Endodermal cell (in vitro differentiated cells): ENCODE results near the gene KIF6. TPM values are rescaled to one million over a fixed set of nuclear protein-coding genes. Genes with fewer than 3 reads are reported as not detected.

Experiments used
- DNase-seq: peaks from one replicate; pipeline ENCODE4 v3.0.0-alpha.2; 2017
- H3K27ac ChIP-seq: 2 replicates; pipeline ENCODE4 v1.5.1; 2013; ENCODE audit warnings: mild to moderate bottlenecking, low read depth, low read length, moderate library complexity
- H3K27me3 ChIP-seq: 2 replicates; pipeline ENCODE4 v1.6.1; 2013; ENCODE audit warnings: mild to moderate bottlenecking, low read length, moderate library complexity; ENCODE audit not compliant: insufficient read depth, control insufficient read depth, poor library complexity, severe bottlenecking
- H3K36me3 ChIP-seq: 2 replicates; pipeline ENCODE4 v1.7.0; 2013; ENCODE audit warnings: mild to moderate bottlenecking, low read length, moderate library complexity; ENCODE audit not compliant: control insufficient read depth, insufficient read depth
- H3K4me1 ChIP-seq: one replicate; pipeline ENCODE4 v1.7.0; 2013; ENCODE audit warnings: low read length; ENCODE audit not compliant: control insufficient read depth, insufficient read depth
- H3K4me3 ChIP-seq: 2 replicates; pipeline ENCODE4 v1.5.1; 2013; ENCODE audit warnings: mild to moderate bottlenecking, low read length, moderate library complexity
- H3K9ac ChIP-seq: 2 replicates; pipeline ENCODE4 v1.6.1; 2013; ENCODE audit warnings: mild to moderate bottlenecking, low read length, moderate library complexity; ENCODE audit not compliant: poor library complexity, severe bottlenecking; ENCODE audit errors: extremely low read depth
- H3K9me3 ChIP-seq: 2 replicates; pipeline ENCODE4 v1.6.1; 2013; ENCODE audit warnings: mild to moderate bottlenecking, low read length, moderate library complexity; ENCODE audit not compliant: control insufficient read depth
- H3K27ac Mint-ChIP-seq: 2 replicates; pipeline ENCODE4 v1.8.0; 2020; ENCODE audit warnings: mixed read lengths
- H3K27me3 Mint-ChIP-seq: 2 replicates; pipeline ENCODE4 v1.8.0; 2021; ENCODE audit warnings: mild to moderate bottlenecking, mixed read lengths; ENCODE audit not compliant: insufficient read depth
- H3K36me3 Mint-ChIP-seq: 2 replicates; pipeline ENCODE4 v1.8.0; 2020; ENCODE audit warnings: low read depth, mixed read lengths
- H3K4me1 Mint-ChIP-seq: 2 replicates; pipeline ENCODE4 v1.8.0; 2020; ENCODE audit warnings: mixed read lengths
- H3K4me3 Mint-ChIP-seq: 2 replicates; pipeline ENCODE4 v1.8.0; 2020; ENCODE audit warnings: mild to moderate bottlenecking, moderate library complexity, mixed read lengths
- H3K9me3 Mint-ChIP-seq: 2 replicates; pipeline ENCODE4 v1.8.0; 2020; ENCODE audit warnings: mild to moderate bottlenecking, mixed read lengths
- CTCF ChIP-seq: fragments of 200-600 bp; sonication (generic); conservative IDR thresholded peaks from 2 replicates; pipeline ENCODE4 v1.5.0; 2021; ENCODE audit warnings: antibody characterized with exemption, mild to moderate bottlenecking
- WGBS, 2 experiments: methylation state at CpG; one replicate each; pipeline versions ENCODE4 v1.1.5 to v1.1.7; 2013; ENCODE audit warnings: missing lambda C conversion rate in 2 of 2, mixed read lengths in 1 of 2; ENCODE audit not compliant: insufficient coverage in 1 of 2, insufficient read length in 1 of 2; 5-methylcytosine and 5-hydroxymethylcytosine counted together
- total RNA-seq, 2 donors: library from RNA; stranded (reverse); fragmentation: NEBNext Ultra II Directional in 1 of 2; extraction: Animal tissue kit (Norgen Biotek cat#: 25700) in 1 of 2; gene quantifications; 2 replicates in 1 of 2; 3 replicates in 1 of 2; pipeline ENCODE4 v1.2.1, GENCODE V29; 2021

The KIF6 gene
- total RNA-seq, 2 donors from 2014 or later = 0.62 to 1.1 TPM

GRCh38 chr6:39309942-39310531 lies 415.2 kb downstream of the KIF6 start:
- H3K27me3 Mint-ChIP-seq = peaks cover 62% of the 10 kb centered on the region
- peak; percentile 94 for DNase-seq
- TF ChIP-seq CTCF = peak; percentile 94
- H3K36me3 Mint-ChIP-seq = no peaks in the 10 kb centered on the region
- no peak overlapping the region for H3K27ac Mint-ChIP-seq
- H3K4me1 Mint-ChIP-seq = peaks cover 2% of the 10 kb centered on the region
- H3K9me3 Mint-ChIP-seq = no peaks in the 10 kb centered on the region
- Histone ChIP-seq H3K9me3 (no peaks in the 10 kb centered on the region), H3K9ac (no peak overlapping the region), H3K27me3 (peaks cover 55% of the 10 kb centered on the region), H3K4me1 (no peaks in the 10 kb centered on the region), H3K27ac (no peak overlapping the region), H3K36me3 (no peaks in the 10 kb centered on the region), H3K4me3 (no peak overlapping the region)
- H3K4me3 Mint-ChIP-seq = no peak overlapping the region
- WGBS, 2 experiments = 34 to 63% methylated on average over 5 to 7 of the region's 7 CpGs

GRCh38 chr6:39307462-39307861 lies 417.7 kb downstream of the KIF6 start:
- no peaks in the 10 kb centered on the region for H3K36me3 Mint-ChIP-seq
- no peak for TF ChIP-seq CTCF
- Histone ChIP-seq H3K36me3 (no peaks in the 10 kb centered on the region), H3K4me3 (no peak overlapping the region), H3K9ac (no peak overlapping the region), H3K27me3 (peaks cover 29% of the 10 kb centered on the region), H3K9me3 (no peaks in the 10 kb centered on the region), H3K4me1 (no peaks in the 10 kb centered on the region), H3K27ac (no peak overlapping the region)
- DNase-seq = no peak
- H3K27me3 Mint-ChIP-seq = peaks cover 38% of the 10 kb centered on the region
- no peaks in the 10 kb centered on the region for H3K9me3 Mint-ChIP-seq
- H3K4me1 Mint-ChIP-seq = peaks cover 7% of the 10 kb centered on the region
- WGBS, 2 experiments = 80 to 87% methylated on average over 1 to 3 of the region's 3 CpGs
- no peak overlapping the region for H3K27ac Mint-ChIP-seq
- H3K4me3 Mint-ChIP-seq = no peak overlapping the region

- Mint-ChIP-seq H3K9me3 (no peaks in the 10 kb centered on the region), H3K36me3 (no peaks in the 10 kb centered on the region), H3K4me1 (peaks cover 5% of the 10 kb centered on the region), H3K27me3 (peaks cover 15% of the 10 kb centered on the region), H3K4me3 (no peak overlapping the region), H3K27ac (no peak overlapping the region)
- Histone ChIP-seq H3K4me1 (no peaks in the 10 kb centered on the region), H3K9ac (no peak overlapping the region), H3K9me3 (no peaks in the 10 kb centered on the region), H3K27me3 (peaks cover 6% of the 10 kb centered on the region), H3K4me3 (no peak overlapping the region), H3K27ac (no peak overlapping the region), H3K36me3 (no peaks in the 10 kb centered on the region)
- no peak for DNase-seq
- TF ChIP-seq CTCF = no peak
Measured at GRCh38 chr6:39304951-39305350, 420.3 kb downstream of the KIF6 start.
